GM12865 (cell line): ENCODE data around the gene ARHGAP6.

Experiments
- DNase-seq: peaks from one replicate; pipeline ENCODE4 v3.0.0; 2010; ENCODE audit warnings: low read depth
- H3K4me3 ChIP-seq: 2 replicates; pipeline ENCODE4 v1.5.1; 2011; ENCODE audit warnings: mild to moderate bottlenecking, low read depth, low read length, control low read depth
- TF ChIP-seq, protein P1 (sequence below): IDR thresholded peaks from 2 replicates; pipeline ENCODE4 v1.5.1; 2011; ENCODE audit warnings: low read length, control low read depth, low read depth, inconsistent platforms; ENCODE audit not compliant: insufficient read depth; ENCODE audit errors: missing control alignments

The ARHGAP6 gene

DNA sequence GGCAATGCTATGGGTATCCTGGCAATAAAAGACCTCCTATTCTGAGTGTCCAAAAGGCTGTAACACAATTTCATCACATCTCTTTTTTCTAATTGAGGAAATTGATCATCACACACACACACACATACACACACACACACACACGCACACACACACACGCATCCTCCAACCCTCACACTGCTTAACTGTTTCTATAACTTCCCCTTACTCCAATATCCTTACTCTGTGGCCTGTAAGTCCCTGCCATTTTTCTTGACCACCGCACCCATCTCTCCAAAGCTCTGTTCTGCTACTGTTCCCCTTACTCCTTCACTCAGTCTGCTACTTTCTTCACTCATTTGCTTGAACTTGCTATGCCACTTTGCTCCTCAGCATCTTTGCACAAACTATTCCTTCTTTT lies 256.9 kb downstream of the ARHGAP6 start:
- DNase-seq, result no peak
- H3K4me3 ChIP-seq, result no peak overlapping the region
- TF ChIP-seq, protein P1, sequence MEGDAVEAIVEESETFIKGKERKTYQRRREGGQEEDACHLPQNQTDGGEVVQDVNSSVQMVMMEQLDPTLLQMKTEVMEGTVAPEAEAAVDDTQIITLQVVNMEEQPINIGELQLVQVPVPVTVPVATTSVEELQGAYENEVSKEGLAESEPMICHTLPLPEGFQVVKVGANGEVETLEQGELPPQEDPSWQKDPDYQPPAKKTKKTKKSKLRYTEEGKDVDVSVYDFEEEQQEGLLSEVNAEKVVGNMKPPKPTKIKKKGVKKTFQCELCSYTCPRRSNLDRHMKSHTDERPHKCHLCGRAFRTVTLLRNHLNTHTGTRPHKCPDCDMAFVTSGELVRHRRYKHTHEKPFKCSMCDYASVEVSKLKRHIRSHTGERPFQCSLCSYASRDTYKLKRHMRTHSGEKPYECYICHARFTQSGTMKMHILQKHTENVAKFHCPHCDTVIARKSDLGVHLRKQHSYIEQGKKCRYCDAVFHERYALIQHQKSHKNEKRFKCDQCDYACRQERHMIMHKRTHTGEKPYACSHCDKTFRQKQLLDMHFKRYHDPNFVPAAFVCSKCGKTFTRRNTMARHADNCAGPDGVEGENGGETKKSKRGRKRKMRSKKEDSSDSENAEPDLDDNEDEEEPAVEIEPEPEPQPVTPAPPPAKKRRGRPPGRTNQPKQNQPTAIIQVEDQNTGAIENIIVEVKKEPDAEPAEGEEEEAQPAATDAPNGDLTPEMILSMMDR, result no peak

DNA sequence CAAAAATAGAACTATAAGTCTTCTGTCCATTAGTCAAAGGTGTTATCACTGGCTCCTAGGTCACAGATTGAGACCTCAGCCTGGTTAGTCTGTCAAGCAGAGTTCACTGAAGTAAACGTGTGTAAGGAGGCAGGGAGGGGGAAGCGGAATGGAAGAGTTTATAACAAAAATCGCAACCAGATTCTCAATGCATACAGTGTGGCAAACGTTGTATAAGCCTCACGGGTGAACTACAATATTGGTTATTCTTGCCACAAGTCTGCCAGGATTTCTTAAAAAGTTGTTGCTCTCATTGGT lies 257.7 kb downstream of the ARHGAP6 start:
- DNase-seq, result no peak
- H3K4me3 ChIP-seq, result no peak overlapping the region
- TF ChIP-seq, protein P1, result no peak

DNA sequence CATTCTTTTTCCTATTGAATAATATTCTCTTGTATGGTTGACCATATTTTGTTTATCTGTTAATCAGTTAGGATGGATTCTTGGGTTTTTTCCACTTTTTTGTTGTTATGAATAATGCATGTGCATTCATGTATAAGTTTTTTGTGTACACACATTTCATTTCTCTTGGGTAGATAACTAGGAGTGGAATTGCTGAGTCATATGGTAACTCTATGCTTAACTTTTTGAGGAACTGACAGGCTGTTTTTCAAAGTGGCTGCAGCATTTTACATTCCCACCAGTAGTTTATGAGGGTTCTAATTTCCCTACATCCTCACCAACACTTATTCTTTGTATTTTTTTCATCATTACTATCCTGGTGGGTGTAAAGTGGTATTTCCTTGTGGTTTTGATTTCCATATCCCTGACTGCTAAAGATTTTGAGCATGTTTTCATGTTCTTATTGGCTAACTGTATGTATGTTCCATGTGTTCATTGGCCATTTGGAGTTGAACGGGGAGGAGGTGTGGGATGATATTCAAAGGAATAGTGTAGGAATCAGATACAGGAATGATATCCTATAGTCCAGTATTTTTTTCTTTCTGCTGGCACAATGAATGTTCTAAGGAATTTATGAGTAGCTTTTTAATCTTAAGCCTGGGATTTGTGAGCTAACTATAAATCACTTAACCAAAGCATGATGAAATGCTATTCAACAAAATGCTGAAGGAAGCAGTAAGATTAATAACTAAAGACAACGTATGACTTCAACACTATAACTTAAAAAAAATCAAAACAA lies 258.2 kb downstream of the ARHGAP6 start:
- DNase-seq, result peak; percentile 11
- TF ChIP-seq, protein P1, result no peak
- no peak overlapping the region for H3K4me3 ChIP-seq

DNA sequence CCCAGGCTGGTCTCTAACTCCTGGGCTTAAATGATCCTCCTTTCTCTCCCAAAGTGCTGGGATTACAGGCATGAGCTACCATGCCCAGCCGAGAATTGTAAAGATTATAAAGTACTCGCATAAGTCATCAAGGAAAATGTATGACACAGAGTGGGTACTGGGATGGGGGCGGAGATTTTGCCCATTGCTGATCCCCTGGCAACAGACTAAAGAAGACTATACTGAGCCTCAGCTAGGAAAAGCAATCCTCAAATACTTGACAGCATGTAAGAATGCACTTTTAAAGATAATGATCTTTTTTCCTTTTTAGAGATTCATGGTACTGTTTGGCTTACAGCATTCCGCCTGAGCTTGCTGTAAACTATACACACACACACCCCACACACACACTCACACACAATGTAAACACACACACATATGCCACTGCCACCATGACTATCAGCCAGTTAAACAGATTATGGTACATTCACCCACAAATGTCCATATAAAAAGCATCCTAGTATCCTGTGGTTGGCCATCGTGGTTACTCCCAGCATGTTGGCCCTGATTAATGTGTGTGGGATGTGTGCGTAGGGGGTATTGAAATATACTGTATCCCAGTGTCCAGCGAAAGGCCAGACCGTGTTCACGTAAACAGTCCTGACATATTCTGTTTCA lies 259.5 kb downstream of the ARHGAP6 start:
- DNase-seq, result no peak
- TF ChIP-seq, protein P1, result no peak

DNA sequence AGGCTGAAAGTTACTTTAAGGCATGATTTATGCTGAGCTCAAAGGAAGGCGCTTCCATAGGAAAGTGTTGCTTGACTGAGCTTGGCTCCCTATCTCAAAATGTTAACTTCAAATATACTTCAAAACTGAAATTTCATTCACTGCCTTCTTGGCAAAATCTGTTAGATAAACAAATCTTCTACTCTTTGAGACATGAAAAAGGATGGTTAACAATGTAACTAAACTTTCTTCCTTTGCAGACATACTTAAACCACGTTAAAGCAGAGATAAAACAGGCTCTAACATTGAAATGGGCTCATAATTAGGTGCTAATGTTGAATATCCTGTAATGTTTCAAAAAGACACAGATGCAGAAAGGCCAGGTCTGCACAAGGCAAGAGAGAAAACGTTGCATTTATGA lies 262.1 kb downstream of the ARHGAP6 start:
- DNase-seq, result no peak
- TF ChIP-seq, protein P1, result no peak
- no peak overlapping the region for H3K4me3 ChIP-seq

More for the DNA sequence above, 259.5 kb downstream of the ARHGAP6 start:
- H3K4me3 ChIP-seq, result no peak overlapping the region

DNA sequence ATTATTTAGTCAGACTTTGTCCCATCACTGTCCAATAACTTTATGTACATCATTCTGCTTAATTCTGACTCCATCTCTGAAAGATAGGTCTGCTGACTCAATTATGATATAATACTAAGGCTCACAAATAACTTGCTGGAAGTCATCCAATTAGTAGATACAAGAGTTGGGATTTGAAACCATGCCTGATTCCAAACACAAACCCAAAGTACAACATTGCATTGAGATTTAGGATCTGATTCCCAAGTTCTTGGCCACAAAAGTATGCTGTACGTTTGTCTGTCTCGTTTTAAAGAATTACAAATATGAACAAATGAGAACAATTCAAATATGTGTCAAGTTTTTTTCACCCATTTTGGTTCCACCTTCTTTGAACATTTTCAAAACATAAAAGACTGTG lies 263.8 kb downstream of the ARHGAP6 start:
- no peak for DNase-seq
- H3K4me3 ChIP-seq, result no peak overlapping the region
- TF ChIP-seq, protein P1, result no peak
